ENCODE measurements around the gene UBE2D3.

- TF ChIP-seq CTCF (IDR thresholded peaks at IDR 0.05) (no peak), POLR2A (IDR thresholded peaks at IDR 0.05; ENCODE audit: low read length) (no peak), HMGXB4 (CRISPR knock-in tag; IDR thresholded peaks at IDR 0.05; ENCODE audit: borderline replicate concordance) (no peak), CHD2 (IDR thresholded peaks at IDR 0.05; ENCODE audit: low read length, partially characterized antibody) (no peak), USF2 (IDR thresholded peaks at IDR 0.05) (no peak), HDAC2 (IDR thresholded peaks at IDR 0.05) (no peak), MAFK (IDR thresholded peaks at IDR 0.05; ENCODE audit: partially characterized antibody) (no peak), CBX8 (IDR thresholded peaks at IDR 0.05) (no peak), MAX (IDR thresholded peaks at IDR 0.05) (no peak), ZSCAN20 (CRISPR knock-in tag; IDR thresholded peaks at IDR 0.05) (no peak), MAZ (IDR thresholded peaks at IDR 0.05; ENCODE audit: borderline replicate concordance, low read depth, low read length) (no peak), JUN (IDR thresholded peaks at IDR 0.05) (no peak), EP300 (IDR thresholded peaks at IDR 0.05) (no peak)
Observed at GRCh38 chr4:102843938-102844337, 16.6 kb upstream of the UBE2D3 start.

All from A549 (cell line).